H1 (cell line): ENCODE results near the gene CLPTM1L. TPM values are rescaled to one million over a fixed set of nuclear protein-coding genes. Genes with fewer than 3 reads are reported as not detected.

Source experiments
- CEBPB ChIP-seq: IDR thresholded peaks from 2 replicates; pipeline ENCODE4 v1.6.1; 2012; ENCODE audit warnings: low read depth, low read length
- GTF2F1 ChIP-seq: IDR thresholded peaks from 2 replicates; pipeline ENCODE4 v1.6.1; 2012; ENCODE audit warnings: low read depth, low read length, improper control_type of control experiment, borderline replicate concordance
- HDAC6 ChIP-seq: IDR thresholded peaks from one replicate; pipeline ENCODE4 v1.7.1; 2012; ENCODE audit warnings: low read depth, mild to moderate bottlenecking, inconsistent platforms, low read length, moderate library complexity
- SP4 ChIP-seq: IDR thresholded peaks from 2 replicates; pipeline ENCODE4 v1.6.1; 2012; ENCODE audit warnings: low read length, inconsistent platforms
- polyA plus RNA-seq, 7 experiments: library from polyadenylated mRNA; depleted of rRNA in 3 of 7; stranded (reverse) in 5 of 7; unstranded in 2 of 7; fragments of >200 nt in 5 of 7; fragments of 200-250 nt in 2 of 7; gene quantifications; 1 replicate in 5 of 7; 2 replicates in 1 of 7; 4 replicates in 1 of 7; pipeline versions ENCODE4 v1.2.1 to v1.2.3, GENCODE V29; 2011 to 2013; ENCODE audit warnings: missing spikeins in 2 of 7, mixed read lengths in 2 of 7
- total RNA-seq: library from RNA; stranded (reverse); fragmentation: NEBNext Ultra II Directional; extraction: Animal tissue kit (Norgen Biotek cat#: 25700); gene quantifications from 2 replicates; pipeline ENCODE4 v1.2.1, GENCODE V29; 2021

The CLPTM1L gene
- total and polyA plus RNA-seq, 2 of the 8 experiments (the other 6 are each of a cell fraction or from before 2014, with no cell fraction given), result 102 to 119 TPM

DNA sequence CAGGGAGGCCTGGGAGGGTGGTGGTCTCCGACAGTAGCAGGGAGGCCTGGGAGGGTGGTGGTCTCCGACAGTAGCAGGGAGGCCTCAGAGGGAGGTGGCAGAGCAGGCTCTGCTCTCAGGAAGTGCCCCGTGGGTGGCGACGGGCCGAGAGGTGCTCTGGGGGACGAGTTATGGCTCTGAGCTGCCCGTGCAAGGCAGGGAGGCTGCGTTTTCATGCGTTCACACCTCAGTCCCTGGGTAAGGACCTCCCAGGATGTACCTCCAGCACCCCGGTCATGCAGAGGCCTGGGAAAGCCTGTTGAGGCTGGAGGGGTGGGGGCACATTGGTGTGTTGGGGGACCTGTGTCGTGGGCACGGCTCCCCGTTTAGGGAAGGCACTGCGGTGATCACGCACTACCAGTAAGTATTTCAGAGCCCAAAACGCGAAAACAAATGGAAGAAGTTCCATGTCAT lies 37.4 kb upstream of the CLPTM1L start (continued):
- TF ChIP-seq CEBPB, result no peak
- no peak for TF ChIP-seq HDAC6
- TF ChIP-seq GTF2F1, result no peak
- TF ChIP-seq SP4, result no peak
